Caco-2 (cell line): Measurements from ENCODE around the gene TAS2R31. TPM values are rescaled to one million over a fixed set of nuclear protein-coding genes. Genes with fewer than 3 reads are reported as not detected.

Experiments
- BruUV-seq: library from RNA; stranded (reverse); fragments of 400-500 nt; replicated peaks from 2 replicates; lab custom pipeline; 2021; lab: Mats Ljungman, UMichigan
- CTCF ChIA-PET: fragments of 300-600 bp; sonication (Branson Sonifier 250); formaldehyde crosslinking; loops from one replicate; lab custom pipeline; 2022; ENCODE audit warnings: antibody characterized with exemption; lab: Charles Lee
- POLR2A ChIA-PET: fragments of 300-600 bp; sonication (Branson Sonifier 250); formaldehyde crosslinking; loops from one replicate; lab custom pipeline; 2022; ENCODE audit warnings: antibody characterized with exemption; lab: Charles Lee
- DNase-seq, 2 experiments: peaks; one replicate each; pipeline versions ENCODE4 v3.0.0 to v3.0.0-alpha.2; 2020 to 2022
- H3K27me3 ChIP-seq: replicated peaks from 2 replicates; pipeline ENCODE4 v1.6.0; 2011; ENCODE audit warnings: low read length; ENCODE audit not compliant: control insufficient read depth, insufficient read depth
- H3K36me3 ChIP-seq: 2 replicates; pipeline ENCODE4 v1.5.1; 2011; ENCODE audit warnings: low read length; ENCODE audit not compliant: control insufficient read depth, insufficient read depth
- H3K4me1 ChIP-seq: fragments of 250-450 bp; sonication (Bioruptor Pico); 2 replicates; pipeline ENCODE4 v1.5.1; 2020; ENCODE audit warnings: mild to moderate bottlenecking
- H3K4me3 ChIP-seq: 2 replicates; pipeline ENCODE4 v1.5.1; 2011; ENCODE audit warnings: low read depth, mild to moderate bottlenecking, control low read depth, low read length
- H3K9me3 ChIP-seq: fragments of 250-450 bp; sonication (Bioruptor Pico); 2 replicates; pipeline ENCODE4 v1.5.1; 2020; ENCODE audit warnings: mild to moderate bottlenecking, moderate library complexity
- H3K27ac Mint-ChIP-seq: one replicate; pipeline ENCODE4 v1.8.0; 2022; ENCODE audit warnings: mixed read lengths; ENCODE audit not compliant: unreplicated experiment
- H3K27me3 Mint-ChIP-seq: one replicate; pipeline ENCODE4 v1.8.0; 2022; ENCODE audit warnings: mixed read lengths; ENCODE audit not compliant: insufficient read depth, unreplicated experiment
- H3K36me3 Mint-ChIP-seq: one replicate; pipeline ENCODE4 v1.8.0; 2022; ENCODE audit warnings: mild to moderate bottlenecking, mixed read lengths; ENCODE audit not compliant: insufficient read depth, unreplicated experiment
- H3K4me1 Mint-ChIP-seq: one replicate; pipeline ENCODE4 v1.8.0; 2022; ENCODE audit warnings: low read depth, mixed read lengths; ENCODE audit not compliant: unreplicated experiment
- H3K4me3 Mint-ChIP-seq: one replicate; pipeline ENCODE4 v1.8.0; 2022; ENCODE audit warnings: mild to moderate bottlenecking, moderate library complexity, mixed read lengths; ENCODE audit not compliant: unreplicated experiment
- H3K9me3 Mint-ChIP-seq: one replicate; pipeline ENCODE4 v1.8.0; 2022; ENCODE audit warnings: mixed read lengths; ENCODE audit not compliant: unreplicated experiment
- CTCF ChIP-seq, 2 experiments: fragments of 200-600 bp in 1 of 2; IDR thresholded peaks; 1 replicate in 1 of 2; 2 replicates in 1 of 2; pipeline versions ENCODE4 v1.5.1 to v1.8.0; 2011 to 2022; ENCODE audit warnings: antibody characterized with exemption in 1 of 2, control low read depth in 1 of 2, inconsistent platforms in 1 of 2, low read depth in 1 of 2, low read length in 1 of 2, mild to moderate bottlenecking in 1 of 2, moderate library complexity in 1 of 2; ENCODE audit not compliant: insufficient read depth in 1 of 2, severe bottlenecking in 1 of 2, unreplicated experiment in 1 of 2
- intact Hi-C: fragments of 100-400 bp; cut with micrococcal nuclease; formaldehyde crosslinking; loops from one replicate; pipeline ENCODE4 v1.10.0; 2022; ENCODE audit not compliant: unreplicated experiment
- total RNA-seq: library from RNA; stranded (reverse); gene quantifications from 2 replicates; pipeline ENCODE4 v1.2.3, GENCODE V29; 2022

Gene TAS2R31
- total RNA-seq, 1 experiment from 2014 or later, result 4.3 TPM

- no peak overlapping the region for H3K27ac Mint-ChIP-seq
Measured at GRCh38 chr12:11026118-11026517, 5.1 kb downstream of the TAS2R31 start.

GRCh38 chr12:11023387-11023786 is 7.8 kb downstream of the TAS2R31 start:
- no peaks in the 10 kb centered on the region for H3K9me3 ChIP-seq
- no peaks in the 10 kb centered on the region for H3K27me3 Mint-ChIP-seq
- no TSS peak for BruUV-seq
- H3K27ac Mint-ChIP-seq, result no peak overlapping the region
- DNase-seq, result no peak
- H3K4me3 Mint-ChIP-seq, result no peak overlapping the region
- H3K36me3 Mint-ChIP-seq, result peaks cover 15% of the 10 kb centered on the region
- H3K4me3 ChIP-seq, result no peak overlapping the region
- ChIA-PET CTCF (no interaction called here), POLR2A (no interaction called here)
- no peak for TF ChIP-seq CTCF (IDR thresholded peaks at IDR 0.05; ENCODE audit: insufficient read depth in 1 of 2, low read depth in 1 of 2, low read length in 1 of 2, severe bottlenecking in 1 of 2, unreplicated experiment in 1 of 2)
- H3K4me1 ChIP-seq, result no peaks in the 10 kb centered on the region
- no peaks in the 10 kb centered on the region for H3K27me3 ChIP-seq
- H3K9me3 Mint-ChIP-seq, result peaks cover 12% of the 10 kb centered on the region
- intact Hi-C loops, result no loop called here
- peaks cover 5% of the 10 kb centered on the region for H3K36me3 ChIP-seq
- H3K4me1 Mint-ChIP-seq, result no peaks in the 10 kb centered on the region

More at GRCh38 chr12:11026118-11026517, 5.1 kb downstream of the TAS2R31 start:
- peak in 1 of 2 experiments; percentile 58 for DNase-seq
- Mint-ChIP-seq H3K4me1 (no peaks in the 10 kb centered on the region), H3K4me3 (no peak overlapping the region), H3K27me3 (no peaks in the 10 kb centered on the region), H3K36me3 (peaks cover 21% of the 10 kb centered on the region), H3K9me3 (peaks cover 12% of the 10 kb centered on the region)
- no peaks in the 10 kb centered on the region for H3K9me3 ChIP-seq
- intact Hi-C loops, result no loop called here
- CTCF ChIA-PET, result interaction anchor here (1.2 to 1.6 kb wide), 2 partner anchors 134 to 173 kb away, joined by 4 to 6 read pairs; no protein-coding TSS in a partner anchor
- POLR2A ChIA-PET, result interaction anchor here (0.5 kb wide), 1 partner anchor 1761 kb away, joined by 7 read pairs; no protein-coding TSS in a partner anchor
- no peaks in the 10 kb centered on the region for H3K4me1 ChIP-seq
- no peak overlapping the region for H3K4me3 ChIP-seq
- BruUV-seq, result no TSS peak
- H3K36me3 ChIP-seq, result peaks cover 3% of the 10 kb centered on the region
- no peaks in the 10 kb centered on the region for H3K27me3 ChIP-seq
- TF ChIP-seq CTCF (IDR thresholded peaks at IDR 0.05; ENCODE audit: insufficient read depth in 1 of 2, low read depth in 1 of 2, low read length in 1 of 2, severe bottlenecking in 1 of 2, unreplicated experiment in 1 of 2), result peak; percentile 36 to 45

- TF ChIP-seq CTCF (IDR thresholded peaks at IDR 0.05; ENCODE audit: insufficient read depth in 1 of 2, low read depth in 1 of 2, low read length in 1 of 2, severe bottlenecking in 1 of 2, unreplicated experiment in 1 of 2), result no peak
- intact Hi-C loops, result no loop called here
- H3K4me1 Mint-ChIP-seq, result no peaks in the 10 kb centered on the region
- Histone ChIP-seq H3K4me1 (no peaks in the 10 kb centered on the region), H3K27me3 (no peaks in the 10 kb centered on the region), H3K9me3 (no peaks in the 10 kb centered on the region), H3K4me3 (no peak within 1 kb of the TSS), H3K36me3 (peaks cover 2% of the 10 kb centered on the region; the same call in 1 of the 2 replicates)
- DNase-seq, result no peak
- peaks cover 12% of the 10 kb centered on the region for H3K9me3 Mint-ChIP-seq
- ChIA-PET POLR2A (no interaction called here), CTCF (no interaction called here)
- no peak within 1 kb of the TSS for H3K4me3 Mint-ChIP-seq
- H3K27me3 Mint-ChIP-seq, result no peaks in the 10 kb centered on the region
- peaks cover 11% of the 10 kb centered on the region for H3K36me3 Mint-ChIP-seq
- no TSS peak for BruUV-seq
- no peak within 1 kb of the TSS for H3K27ac Mint-ChIP-seq
Measured at GRCh38 chr12:11022520-11022919, 8.7 kb downstream of the TAS2R31 start, which contains the start of gene TAS2R19. Gene TAS2R19 (minus strand): TSS chr12:11022620. CDS start chr12:11022571, 49 bp downstream.
